Measurements from ENCODE around the gene KRR1. TPM values are rescaled to one million over a fixed set of nuclear protein-coding genes. Genes with fewer than 3 reads are reported as not detected.
"Not testable (repeated sequence)": the region's sequence is repeated elsewhere in the genome, so short reads cannot be mapped to it uniquely, and the experiment has no call there.

KRR1 gene
- polyA plus RNA-seq, 3 donors = 8.0 to 14.4 (median 9.0) TPM

DNA sequence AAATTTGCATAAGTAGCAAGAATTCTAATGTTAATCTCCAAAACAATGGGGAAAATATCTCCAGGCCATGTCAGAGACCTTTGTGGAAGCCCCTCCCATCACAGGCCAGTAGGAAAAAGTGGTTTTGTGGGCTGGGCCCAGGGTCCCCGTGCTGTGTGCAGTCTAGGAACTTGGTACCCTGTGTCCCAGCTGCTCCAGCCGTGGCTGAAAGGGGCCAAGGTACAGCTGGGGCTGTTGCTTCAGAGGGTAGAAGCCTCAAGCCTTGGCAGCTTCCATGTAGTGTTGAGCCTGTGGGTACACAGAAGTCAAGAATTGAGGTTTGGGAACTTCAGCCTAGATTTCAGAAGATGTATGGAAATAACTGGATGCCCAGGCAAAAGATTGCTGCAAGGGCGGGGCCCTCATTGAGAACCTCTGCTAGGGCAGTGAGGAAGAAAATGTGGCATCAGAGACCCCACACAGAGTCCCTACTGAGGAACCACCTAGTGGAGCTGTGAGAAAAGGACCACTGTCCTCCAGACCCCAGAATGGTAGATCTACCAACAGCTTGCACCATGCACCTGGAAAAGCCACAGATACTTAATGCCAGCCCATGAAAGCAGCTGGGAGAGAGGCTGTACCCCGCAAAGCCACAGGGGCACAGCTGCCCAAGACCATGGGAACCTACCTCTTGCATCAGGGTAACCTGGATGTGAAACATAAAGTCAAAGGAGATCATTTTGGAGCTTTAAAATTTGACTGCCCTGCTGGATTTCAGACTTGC is 69.5 kb downstream of the KRR1 start:
- not testable (repeated sequence) for H3K4me2 ChIP-seq (replicated peaks; ENCODE audit: extremely low read depth, low read length, poor library complexity, severe bottlenecking); H3K36me3 ChIP-seq (replicated peaks in 1 of 2; ENCODE audit: control insufficient read depth in 1 of 2, insufficient read depth in 2 of 2, low read length in 2 of 2); H2AFZ ChIP-seq (ENCODE audit: insufficient read depth, low read depth, low read length, poor library complexity, severe bottlenecking); H3K9me3 Mint-ChIP-seq; H4K20me1 ChIP-seq (ENCODE audit: insufficient read depth, low read length); DNase-seq; H3K79me2 ChIP-seq (ENCODE audit: insufficient read depth, low read length); H3K27ac Mint-ChIP-seq; H3K4me3 Mint-ChIP-seq; H3K9me3 ChIP-seq (replicated peaks in 1 of 2; ENCODE audit: control insufficient read depth in 1 of 2, insufficient read depth in 1 of 2, low read length in 2 of 2); H3K27me3 ChIP-seq (ENCODE audit: control insufficient read depth in 2 of 2, insufficient read depth in 2 of 2, low read length in 2 of 2); H3K27ac ChIP-seq (ENCODE audit: low read depth in 1 of 2, low read length in 2 of 2); H3K27me3 Mint-ChIP-seq (ENCODE audit: low read depth in 3 of 3); H3K36me3 Mint-ChIP-seq; H3K4me3 ChIP-seq (replicated peaks in 1 of 3; ENCODE audit: low read depth in 2 of 3, low read length in 3 of 3); H3K9ac ChIP-seq (ENCODE audit: insufficient read depth, low read length, poor library complexity, severe bottlenecking)
- intact Hi-C loops (cut with micrococcal nuclease) = loop anchor here in 1 of 2 donors (5.0 kb wide), 1 partner anchor 45 kb away; no protein-coding TSS in a partner anchor
- H3K4me1 ChIP-seq (ENCODE audit: control insufficient read depth in 1 of 2, insufficient read depth in 2 of 2, low read length in 2 of 2) = peaks cover 25 to 36% of the 10 kb centered on the region in 2 donors
- 66% methylated on average over 4 of the region's 4 CpGs for WGBS (ENCODE audit: insufficient coverage)
- peaks cover 43% of the 10 kb centered on the region for H3K4me1 Mint-ChIP-seq

Other genes with a start within 250 kb of the KRR1 start
- gene CAPS2, start 181.3 kb downstream of the KRR1 start, polyA plus RNA-seq = under 1 TPM in 2 of 3 donors, not detected in 1; 0.36 to 0.49 TPM
- gene GLIPR1L1, start 176.9 kb downstream of the KRR1 start, polyA plus RNA-seq = not detected
- gene GLIPR1L2, start 120.5 kb downstream of the KRR1 start, polyA plus RNA-seq = under 1 TPM in 2 of 3 donors, not detected in 1; 0.11 to 0.24 TPM
- gene GLIPR1, start 30.9 kb downstream of the KRR1 start, polyA plus RNA-seq = 100 to 1,000 TPM; 200 to 794 (median 687) TPM

All from CD14-positive monocyte (primary cell).